Tibial artery (tissue), 4 donors: ENCODE data around the gene NOL9.

ENCODE experiments used
- DNase-seq, 2 donors: peaks; one replicate each; pipeline ENCODE4 v3.0.0-alpha.2; 2019
- H3K27ac ChIP-seq, 2 donors: fragments of 200-600 bp; sonication (generic) in 1 of 2; 1 replicate in 1 of 2; 2 replicates in 1 of 2; pipeline ENCODE4 v1.5.1; 2018 to 2019; ENCODE audit warnings: mild to moderate bottlenecking in 1 of 2
- H3K27me3 ChIP-seq, 2 donors: fragments of 200-600 bp; sonication (generic) in 1 of 2; one replicate each; pipeline versions ENCODE4 v1.5.1 to v1.6.0; 2016 to 2019
- H3K36me3 ChIP-seq, 3 donors: fragments of 200-600 bp; sonication (generic) in 2 of 3; one replicate each; pipeline ENCODE4 v1.5.1; 2016 to 2019; ENCODE audit warnings: mild to moderate bottlenecking in 2 of 3
- H3K4me1 ChIP-seq, 4 donors: fragments of 200-600 bp; sonication (generic) in 2 of 4; 1 replicate in 3 of 4; 2 replicates in 1 of 4; pipeline ENCODE4 v1.5.1; 2016 to 2019
- H3K4me3 ChIP-seq, 2 donors: fragments of 200-600 bp; sonication (generic) in 1 of 2; 1 replicate in 1 of 2; 2 replicates in 1 of 2; pipeline ENCODE4 v1.5.1; 2018 to 2019; ENCODE audit warnings: mild to moderate bottlenecking in 2 of 2
- H3K9me3 ChIP-seq, 3 donors: fragments of 200-600 bp; sonication (generic) in 1 of 3; one replicate each; pipeline ENCODE4 v1.5.1; 2016 to 2019
- intact Hi-C: fragments of 100-400 bp; cut with DNase I; formaldehyde crosslinking; loops from one replicate; pipeline ENCODE4 v1.15.0; 2023; ENCODE audit warnings: low total_unique reads
- TF ChIP-seq, protein P1 (sequence below), 2 experiments: fragments of 200-600 bp in 1 of 2; fragments of 450-650 bp in 1 of 2; IDR thresholded peaks; one replicate each; pipeline ENCODE4 v1.5.1; 2017 to 2019; ENCODE audit warnings: antibody characterized with exemption in 2 of 2, mild to moderate bottlenecking in 1 of 2, moderate library complexity in 1 of 2

Gene NOL9

DNA sequence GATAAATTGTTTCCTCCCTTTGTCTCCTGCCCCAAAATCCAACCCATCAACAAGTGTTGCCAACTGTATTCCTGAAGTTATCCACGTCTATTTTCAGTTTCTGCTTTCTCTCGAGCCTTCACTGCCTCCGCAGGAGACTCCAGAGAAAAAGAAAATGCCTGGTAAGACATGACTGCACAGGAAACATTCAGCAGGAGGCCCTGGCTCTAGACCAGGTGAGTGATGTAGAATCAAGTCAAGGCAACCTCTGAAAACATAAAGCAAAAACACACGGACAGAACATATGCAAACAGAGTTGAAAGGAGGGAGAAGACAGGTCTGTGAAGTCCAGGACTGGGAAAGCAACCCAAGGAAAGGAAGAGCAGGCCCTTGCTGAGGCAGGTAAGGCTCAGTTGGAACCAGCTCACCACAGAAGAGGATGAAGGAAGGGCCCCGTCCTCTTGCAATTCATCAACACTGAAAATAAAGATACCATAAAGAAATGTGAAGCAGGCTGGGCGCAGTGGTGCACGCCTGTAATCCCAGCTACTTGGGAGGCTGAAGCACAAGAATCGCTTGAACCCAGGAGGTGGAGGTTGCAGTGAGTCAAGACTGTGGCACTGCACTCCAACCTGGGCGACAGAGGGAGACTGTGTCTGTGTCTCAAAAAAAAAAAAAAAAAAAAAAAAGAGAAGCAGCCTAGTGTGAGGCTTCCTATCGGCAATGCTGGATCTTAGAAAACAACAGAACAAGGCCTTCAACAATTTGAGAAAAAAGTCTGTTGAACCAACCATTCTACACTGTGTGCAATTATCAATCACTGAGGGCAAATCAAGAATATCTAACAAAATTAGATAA, 8.8 kb downstream of the NOL9 start:
- TF ChIP-seq, protein P1, sequence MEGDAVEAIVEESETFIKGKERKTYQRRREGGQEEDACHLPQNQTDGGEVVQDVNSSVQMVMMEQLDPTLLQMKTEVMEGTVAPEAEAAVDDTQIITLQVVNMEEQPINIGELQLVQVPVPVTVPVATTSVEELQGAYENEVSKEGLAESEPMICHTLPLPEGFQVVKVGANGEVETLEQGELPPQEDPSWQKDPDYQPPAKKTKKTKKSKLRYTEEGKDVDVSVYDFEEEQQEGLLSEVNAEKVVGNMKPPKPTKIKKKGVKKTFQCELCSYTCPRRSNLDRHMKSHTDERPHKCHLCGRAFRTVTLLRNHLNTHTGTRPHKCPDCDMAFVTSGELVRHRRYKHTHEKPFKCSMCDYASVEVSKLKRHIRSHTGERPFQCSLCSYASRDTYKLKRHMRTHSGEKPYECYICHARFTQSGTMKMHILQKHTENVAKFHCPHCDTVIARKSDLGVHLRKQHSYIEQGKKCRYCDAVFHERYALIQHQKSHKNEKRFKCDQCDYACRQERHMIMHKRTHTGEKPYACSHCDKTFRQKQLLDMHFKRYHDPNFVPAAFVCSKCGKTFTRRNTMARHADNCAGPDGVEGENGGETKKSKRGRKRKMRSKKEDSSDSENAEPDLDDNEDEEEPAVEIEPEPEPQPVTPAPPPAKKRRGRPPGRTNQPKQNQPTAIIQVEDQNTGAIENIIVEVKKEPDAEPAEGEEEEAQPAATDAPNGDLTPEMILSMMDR (IDR thresholded peaks at IDR 0.05): no peak
- Histone ChIP-seq H3K27ac (no peak overlapping the region), H3K36me3 (peaks cover 61 to 98% (median 79%) of the 10 kb centered on the region in 3 donors), H3K4me1 (no peaks in the 10 kb centered on the region), H3K27me3 (no peaks in the 10 kb centered on the region), H3K9me3 (no peaks in the 10 kb centered on the region), H3K4me3 (no peak overlapping the region)
- DNase-seq: no peak
- intact Hi-C loops: loop anchor here (5.0 kb wide), 1 partner anchor 102 kb away; no protein-coding TSS in a partner anchor

DNA sequence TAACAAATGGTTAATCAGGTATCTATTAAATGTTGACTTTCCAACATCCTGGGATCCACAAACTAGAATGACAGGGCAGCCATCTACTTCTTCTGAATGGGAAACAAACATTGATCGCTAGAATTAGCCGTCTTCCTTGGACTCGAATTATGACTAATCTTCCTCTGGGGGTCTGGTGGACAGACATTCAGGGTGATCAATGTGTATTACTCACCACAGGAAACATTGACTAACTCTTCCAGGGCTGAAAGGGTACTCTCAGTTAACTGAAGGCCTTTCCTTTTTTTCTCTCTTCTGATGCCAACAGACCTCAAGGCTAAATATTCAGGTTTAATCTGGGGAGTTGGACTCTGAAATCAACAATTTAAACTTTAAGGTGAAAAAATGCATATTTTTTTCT, 9.5 kb downstream of the NOL9 start:
- intact Hi-C loops: loop anchor here (5.0 kb wide), 1 partner anchor 102 kb away; no protein-coding TSS in a partner anchor
- Histone ChIP-seq H3K4me1 (no peaks in the 10 kb centered on the region), H3K36me3 (peaks cover 55 to 94% (median 73%) of the 10 kb centered on the region in 3 donors), H3K27ac (no peak overlapping the region), H3K27me3 (no peaks in the 10 kb centered on the region), H3K4me3 (no peak overlapping the region), H3K9me3 (no peaks in the 10 kb centered on the region)
- DNase-seq: no peak
- TF ChIP-seq, protein P1 (IDR thresholded peaks at IDR 0.05): no peak

DNA sequence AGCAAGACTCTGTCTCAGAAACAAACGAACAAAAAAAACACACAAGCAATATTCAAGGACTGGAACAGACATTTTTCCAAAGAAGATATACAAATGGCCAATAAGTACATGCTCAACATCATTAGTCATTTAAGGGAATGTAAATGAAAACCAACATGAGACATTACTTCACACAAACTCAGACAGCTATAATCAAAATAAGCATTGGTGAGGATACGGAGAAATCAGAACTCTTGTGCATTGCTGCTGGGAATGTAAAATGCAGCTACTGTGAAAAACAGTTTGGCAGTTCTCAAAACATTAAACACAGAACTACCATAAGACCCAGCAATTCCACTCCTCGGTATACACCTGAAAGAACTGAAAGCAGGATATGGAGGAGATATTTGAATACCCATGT, 15.4 kb downstream of the NOL9 start:
- intact Hi-C loops: no loop called here
- Histone ChIP-seq H3K27ac (no peak overlapping the region), H3K4me3 (no peak overlapping the region), H3K27me3 (no peaks in the 10 kb centered on the region), H3K9me3 (no peaks in the 10 kb centered on the region), H3K36me3 (peaks cover 36 to 74% (median 39%) of the 10 kb centered on the region in 3 donors), H3K4me1 (no peaks in the 10 kb centered on the region)
- DNase-seq: no peak
- TF ChIP-seq, protein P1 (IDR thresholded peaks at IDR 0.05): no peak

DNA sequence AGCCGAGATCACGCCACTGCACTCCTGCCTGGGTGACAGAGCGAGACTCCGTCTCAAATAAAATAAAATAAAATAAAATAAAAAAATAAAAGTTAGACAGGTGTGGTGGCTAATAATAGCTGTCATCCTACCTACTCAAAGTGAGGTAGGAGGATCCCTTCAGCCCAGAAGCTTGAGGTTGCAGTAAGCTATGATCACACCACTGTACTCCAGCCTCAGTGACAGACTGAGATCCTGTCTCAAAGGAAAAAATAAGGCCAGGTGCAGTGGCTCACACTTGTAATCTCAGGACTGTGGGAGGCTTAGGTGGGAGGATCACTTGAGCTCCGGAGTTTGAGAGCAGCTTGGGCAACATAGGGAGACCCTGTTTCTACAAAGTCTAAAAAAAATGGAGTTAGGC, 18.0 kb downstream of the NOL9 start:
- H3K36me3 ChIP-seq: peaks cover 41 to 73% (median 47%) of the 10 kb centered on the region in 3 donors
- no peak overlapping the region for H3K27ac ChIP-seq
- H3K27me3 ChIP-seq: no peaks in the 10 kb centered on the region
- no peaks in the 10 kb centered on the region for H3K9me3 ChIP-seq
- DNase-seq: no peak
- intact Hi-C loops: no loop called here
- H3K4me1 ChIP-seq: no peaks in the 10 kb centered on the region
- TF ChIP-seq, protein P1 (IDR thresholded peaks at IDR 0.05): no peak
- H3K4me3 ChIP-seq: no peak overlapping the region

DNA sequence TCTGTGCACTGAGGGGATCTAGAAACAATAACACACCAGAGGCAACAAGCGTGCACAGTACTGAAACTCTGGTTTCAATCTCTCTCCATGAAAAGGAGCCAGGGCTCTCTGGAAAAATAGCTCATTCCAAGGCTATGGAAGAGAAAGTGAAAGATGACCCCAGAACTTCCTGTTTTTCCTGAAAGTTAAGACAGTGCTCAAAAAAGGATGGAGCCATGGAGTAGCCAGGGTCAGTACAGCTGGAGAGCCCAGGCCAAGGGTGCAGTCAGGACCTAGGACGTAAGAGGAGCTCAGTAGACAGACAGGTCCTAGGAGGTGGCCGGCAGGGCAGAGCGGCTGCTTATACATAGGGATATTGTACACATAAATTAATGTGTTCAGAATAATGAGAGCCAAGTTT, 19.1 kb downstream of the NOL9 start:
- Histone ChIP-seq H3K36me3 (peaks cover 49 to 76% (median 54%) of the 10 kb centered on the region in 3 donors), H3K27ac (no peak overlapping the region), H3K4me3 (no peak overlapping the region), H3K4me1 (no peaks in the 10 kb centered on the region), H3K27me3 (no peaks in the 10 kb centered on the region), H3K9me3 (no peaks in the 10 kb centered on the region)
- intact Hi-C loops: no loop called here
- TF ChIP-seq, protein P1 (IDR thresholded peaks at IDR 0.05): no peak
- no peak for DNase-seq
